KBM-7 (cell line): ENCODE measurements around the gene UPK3B.
"Not testable (repeated sequence)": the region's sequence is repeated elsewhere in the genome, so short reads cannot be mapped to it uniquely, and the experiment has no call there.

Experiments
- DNase-seq: peaks from one replicate; pipeline ENCODE4 v3.0.0-alpha.2; 2015
- in situ Hi-C: fragments of 300-500 bp; cut with MboI; formaldehyde crosslinking; loops from 2 replicates; pipeline ENCODE4 v1.14.3; 2020; ENCODE audit warnings: low sequenced_read_pairs, low pct_unique_long_range_greater_than_20kb, mixed read lengths

UPK3B gene

GRCh38 chr7:76509931-76510877 is at the start of gene UPK3B:
UPK3B (plus strand) TSS chr7:76510552; CDS start chr7:76510653, 101 bp downstream.
- in situ Hi-C loops = no loop called here
- no peak for DNase-seq

- in situ Hi-C loops = not testable (repeated sequence)
Measured at GRCh38 chr7:76460767-76461166, 49.6 kb upstream of the UPK3B start.

GRCh38 chr7:76461464-76462101 is 48.8 kb upstream of the UPK3B start, which contains the start of gene DTX2:
DTX2 (plus strand) TSS chr7:76461709; CDS start chr7:76480510, 18,801 bp downstream.
- in situ Hi-C loops, DNase-seq: not testable (repeated sequence)

More at GRCh38 chr7:76460767-76461166, 49.6 kb upstream of the UPK3B start:
- not testable (repeated sequence) for DNase-seq

- DNase-seq, in situ Hi-C loops: not testable (repeated sequence)
Measured at GRCh38 chr7:76462271-76462882, 48.0 kb upstream of the UPK3B start.

GRCh38 chr7:76464959-76465358 is 45.4 kb upstream of the UPK3B start:
- in situ Hi-C loops, DNase-seq: not testable (repeated sequence)

GRCh38 chr7:76465950-76466349 is 44.4 kb upstream of the UPK3B start:
- in situ Hi-C loops, DNase-seq: not testable (repeated sequence)

- in situ Hi-C loops, DNase-seq: not testable (repeated sequence)
Measured at GRCh38 chr7:76467743-76468404, 42.5 kb upstream of the UPK3B start.

GRCh38 chr7:76471556-76472221 is 38.7 kb upstream of the UPK3B start:
- DNase-seq, in situ Hi-C loops: not testable (repeated sequence)

- DNase-seq, in situ Hi-C loops: not testable (repeated sequence)
Measured at GRCh38 chr7:76473097-76473496, 37.3 kb upstream of the UPK3B start.

GRCh38 chr7:76476280-76476679 is 34.1 kb upstream of the UPK3B start:
- DNase-seq, in situ Hi-C loops: not testable (repeated sequence)

GRCh38 chr7:76476742-76477474 is 33.4 kb upstream of the UPK3B start:
- DNase-seq, in situ Hi-C loops: not testable (repeated sequence)

GRCh38 chr7:76479628-76480027 is 30.7 kb upstream of the UPK3B start:
- DNase-seq, in situ Hi-C loops: not testable (repeated sequence)

- DNase-seq, in situ Hi-C loops: not testable (repeated sequence)
Measured at GRCh38 chr7:76480403-76481253, 29.7 kb upstream of the UPK3B start.

GRCh38 chr7:76482660-76483059 is 27.7 kb upstream of the UPK3B start:
- DNase-seq, in situ Hi-C loops: not testable (repeated sequence)

GRCh38 chr7:76483081-76483480 is 27.3 kb upstream of the UPK3B start:
- DNase-seq, in situ Hi-C loops: not testable (repeated sequence)

- in situ Hi-C loops, DNase-seq: not testable (repeated sequence)
Measured at GRCh38 chr7:76484456-76484855, 25.9 kb upstream of the UPK3B start.
